Trophoblast cell (in vitro differentiated cells and primary cell): ENCODE data around the gene FHIT.

Experiments
- DNase-seq, 2 donors: peaks; one replicate each; pipeline ENCODE4 v3.0.0-alpha.2; 2016
- H2AFZ ChIP-seq: 2 replicates; pipeline ENCODE4 v1.6.1; 2013; ENCODE audit warnings: low read length, moderate library complexity, mild to moderate bottlenecking; ENCODE audit not compliant: insufficient read depth, poor library complexity
- H2AK5ac ChIP-seq: 2 replicates; pipeline ENCODE4 v1.6.1; 2013; ENCODE audit warnings: mild to moderate bottlenecking, low read length
- H2BK120ac ChIP-seq: 2 replicates; pipeline ENCODE4 v1.6.1; 2013; ENCODE audit warnings: low read length, mild to moderate bottlenecking, moderate library complexity; ENCODE audit not compliant: insufficient read depth, poor library complexity
- H2BK12ac ChIP-seq: 2 replicates; pipeline ENCODE4 v1.6.1; 2013; ENCODE audit warnings: mild to moderate bottlenecking, low read length, moderate library complexity
- H2BK5ac ChIP-seq: 2 replicates; pipeline ENCODE4 v1.6.1; 2013; ENCODE audit warnings: low read length, low read depth, moderate library complexity, mild to moderate bottlenecking; ENCODE audit not compliant: poor library complexity
- H3K14ac ChIP-seq: 2 replicates; pipeline ENCODE4 v1.6.1; 2013; ENCODE audit warnings: mild to moderate bottlenecking, low read length
- H3K18ac ChIP-seq: 2 replicates; pipeline ENCODE4 v1.6.1; 2013; ENCODE audit warnings: mild to moderate bottlenecking, low read length
- H3K23ac ChIP-seq: 2 replicates; pipeline ENCODE4 v1.6.1; 2013; ENCODE audit warnings: low read length
- H3K27ac ChIP-seq: 2 replicates; pipeline ENCODE4 v1.5.1; 2013; ENCODE audit warnings: low read depth, mild to moderate bottlenecking, inconsistent platforms, low read length, moderate library complexity
- H3K27me3 ChIP-seq: 2 replicates; pipeline ENCODE4 v1.6.1; 2013; ENCODE audit warnings: inconsistent platforms, mild to moderate bottlenecking, low read length, moderate library complexity; ENCODE audit not compliant: insufficient read depth
- H3K36me3 ChIP-seq, 2 experiments: 1 replicate in 1 of 2; 2 replicates in 1 of 2; pipeline ENCODE4 v1.6.1; 2013; ENCODE audit warnings: low read length in 2 of 2, mild to moderate bottlenecking in 2 of 2, moderate library complexity in 1 of 2; ENCODE audit not compliant: insufficient read depth in 2 of 2, control insufficient read depth in 1 of 2
- H3K4ac ChIP-seq: 2 replicates; pipeline ENCODE4 v1.6.1; 2013; ENCODE audit warnings: low read depth, mild to moderate bottlenecking, low read length, moderate library complexity
- H3K4me1 ChIP-seq, 2 experiments: 1 replicate in 1 of 2; 2 replicates in 1 of 2; pipeline ENCODE4 v1.6.1; 2013; ENCODE audit warnings: low read length in 2 of 2, mild to moderate bottlenecking in 2 of 2, moderate library complexity in 1 of 2; ENCODE audit not compliant: insufficient read depth in 2 of 2, control insufficient read depth in 1 of 2
- H3K4me2 ChIP-seq: 2 replicates; pipeline ENCODE4 v1.6.1; 2013; ENCODE audit warnings: inconsistent platforms, mild to moderate bottlenecking, low read length, moderate library complexity
- H3K4me3 ChIP-seq: 2 replicates; pipeline ENCODE4 v1.5.1; 2013; ENCODE audit warnings: mild to moderate bottlenecking, low read depth, low read length, inconsistent platforms
- H3K79me1 ChIP-seq: one replicate; pipeline ENCODE4 v1.6.1; 2013; ENCODE audit warnings: low read length
- H3K79me2 ChIP-seq: 2 replicates; pipeline ENCODE4 v1.6.1; 2013; ENCODE audit warnings: low read length, mild to moderate bottlenecking; ENCODE audit not compliant: control insufficient read depth, insufficient read depth, poor library complexity
- H3K9ac ChIP-seq: 2 replicates; pipeline ENCODE4 v1.6.1; 2013; ENCODE audit warnings: mild to moderate bottlenecking, low read length
- H3K9me3 ChIP-seq: 2 replicates; pipeline ENCODE4 v1.6.1; 2013; ENCODE audit warnings: low read depth, mild to moderate bottlenecking, control low read depth, inconsistent platforms, low read length; ENCODE audit not compliant: insufficient read depth
- H4K12ac ChIP-seq: 2 replicates; pipeline ENCODE4 v1.6.1; 2013; ENCODE audit warnings: low read depth, mild to moderate bottlenecking, low read length, moderate library complexity
- H4K8ac ChIP-seq: 2 replicates; pipeline ENCODE4 v1.6.1; 2013; ENCODE audit warnings: low read depth, mild to moderate bottlenecking, low read length, moderate library complexity
- H4K91ac ChIP-seq: one replicate; pipeline ENCODE4 v1.6.1; 2013; ENCODE audit warnings: low read depth, mild to moderate bottlenecking, low read length, moderate library complexity
- WGBS: extraction: QIAGEN DNeasy Blood & Tissue Kit; methylation state at CpG from one replicate; pipeline ENCODE4 v1.1.7; 2013; ENCODE audit warnings: missing lambda C conversion rate; ENCODE audit not compliant: insufficient read length, insufficient coverage; ENCODE audit errors: extremely low coverage; 5-methylcytosine and 5-hydroxymethylcytosine counted together

FHIT gene

GRCh38 chr3:61065451-61066011 lies 185.7 kb downstream of the FHIT start:
- H3K36me3 ChIP-seq = no peaks in the 10 kb centered on the region
- H3K27ac ChIP-seq = no peak overlapping the region
- no peak overlapping the region for H2BK120ac ChIP-seq
- no peak overlapping the region for H4K8ac ChIP-seq
- no peak overlapping the region for H3K18ac ChIP-seq
- WGBS = no CpG with 5 or more reads among the region's 3 CpGs
- no peak overlapping the region for H3K14ac ChIP-seq
- no peak overlapping the region for H2BK5ac ChIP-seq
- H3K27me3 ChIP-seq = no peaks in the 10 kb centered on the region
- no peak overlapping the region for H2AFZ ChIP-seq
- DNase-seq = no peak
- no peak overlapping the region for H3K4ac ChIP-seq
- no peak overlapping the region for H4K12ac ChIP-seq
- no peak overlapping the region for H2AK5ac ChIP-seq
- no peak overlapping the region for H2BK12ac ChIP-seq
- H4K91ac ChIP-seq = no peak overlapping the region
- H3K79me1 ChIP-seq = no peaks in the 10 kb centered on the region
- no peak overlapping the region for H3K4me2 ChIP-seq
- H3K9ac ChIP-seq = no peak overlapping the region
- H3K9me3 ChIP-seq = no peaks in the 10 kb centered on the region
- H3K4me1 ChIP-seq = no peaks in the 10 kb centered on the region
- no peak overlapping the region for H3K4me3 ChIP-seq
- no peaks in the 10 kb centered on the region for H3K79me2 ChIP-seq
- no peak overlapping the region for H3K23ac ChIP-seq

DNA sequence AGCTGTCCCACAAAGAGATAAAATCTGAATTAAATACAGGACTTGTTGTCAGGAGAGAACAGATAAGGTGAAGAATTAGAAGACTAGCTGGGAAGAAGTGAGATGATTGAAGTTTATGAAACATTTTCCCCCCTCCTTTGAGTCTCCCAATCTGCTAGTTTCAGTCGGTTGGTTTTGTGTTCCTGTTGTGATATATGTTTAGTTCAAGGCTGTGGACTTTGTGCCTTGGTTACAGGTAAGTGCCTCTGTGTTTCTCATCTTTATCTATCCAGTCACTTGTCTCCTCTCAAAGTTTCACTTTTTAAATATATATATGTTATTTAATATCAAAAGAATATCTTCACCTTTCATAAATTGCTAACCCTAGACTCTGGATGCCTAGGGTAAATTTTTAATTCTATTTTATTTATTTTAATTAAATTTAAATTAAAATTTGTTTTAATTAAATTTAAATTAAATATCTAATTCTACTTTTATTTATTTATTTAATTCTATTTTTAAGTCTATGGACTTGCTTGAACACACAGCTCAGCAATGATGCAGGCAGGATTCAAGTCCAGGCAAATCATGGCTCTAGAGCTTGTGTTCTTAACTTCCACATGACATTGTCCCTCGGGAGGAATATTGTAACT lies 190.0 kb downstream of the FHIT start:
- Histone ChIP-seq H3K4me1 (no peaks in the 10 kb centered on the region), H2AFZ (no peak overlapping the region), H3K79me1 (no peaks in the 10 kb centered on the region), H3K79me2 (no peaks in the 10 kb centered on the region), H4K8ac (no peak overlapping the region), H3K23ac (no peak overlapping the region), H3K9ac (no peak overlapping the region), H3K4me2 (no peak overlapping the region), H4K12ac (no peak overlapping the region), H3K27ac (no peak overlapping the region), H4K91ac (no peak overlapping the region), H2BK12ac (no peak overlapping the region), H2BK5ac (no peak overlapping the region), H3K4me3 (no peak overlapping the region), H3K14ac (no peak overlapping the region), H3K4ac (no peak overlapping the region), H2AK5ac (no peak overlapping the region), H2BK120ac (no peak overlapping the region), H3K9me3 (peaks cover 1% of the 10 kb centered on the region), H3K27me3 (no peaks in the 10 kb centered on the region), H3K36me3 (no peaks in the 10 kb centered on the region), H3K18ac (no peak overlapping the region)
- DNase-seq = no peak
- WGBS = no CpG with 5 or more reads among the region's 2 CpGs

DNA sequence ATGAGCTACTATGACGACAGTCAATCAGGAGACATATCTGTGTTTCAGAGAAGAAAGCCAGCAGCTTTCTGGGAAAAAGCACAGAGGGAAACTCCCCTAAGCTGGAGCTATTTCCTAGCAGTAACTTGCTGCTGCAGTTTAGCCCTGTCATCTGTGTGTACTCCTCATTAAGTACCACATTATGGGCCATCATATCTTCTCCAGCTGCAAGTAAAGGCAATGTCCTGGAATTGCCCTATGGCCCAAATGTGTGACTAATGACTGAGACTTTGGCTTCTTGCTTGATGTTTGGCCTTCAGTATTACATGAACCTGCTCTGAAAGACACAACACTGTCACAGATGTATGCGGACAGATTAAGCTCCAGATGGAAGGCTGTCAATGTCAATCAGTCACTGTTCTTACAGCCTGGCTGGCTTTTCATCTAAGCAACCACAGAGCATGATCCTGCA lies 190.8 kb downstream of the FHIT start:
- Histone ChIP-seq H3K14ac (no peak overlapping the region), H3K18ac (no peak overlapping the region), H3K79me1 (no peaks in the 10 kb centered on the region), H3K9ac (no peak overlapping the region), H3K4ac (no peak overlapping the region), H3K27me3 (no peaks in the 10 kb centered on the region), H4K8ac (no peak overlapping the region), H3K4me1 (no peaks in the 10 kb centered on the region), H3K36me3 (no peaks in the 10 kb centered on the region), H3K9me3 (peaks cover 1% of the 10 kb centered on the region), H2AK5ac (no peak overlapping the region), H2BK5ac (no peak overlapping the region), H3K4me3 (no peak overlapping the region), H4K12ac (no peak overlapping the region), H3K27ac (no peak overlapping the region), H3K79me2 (no peaks in the 10 kb centered on the region), H3K23ac (no peak overlapping the region), H3K4me2 (no peak overlapping the region), H2BK12ac (no peak overlapping the region), H2AFZ (no peak overlapping the region), H4K91ac (no peak overlapping the region), H2BK120ac (no peak overlapping the region)
- peak in 1 of 2 donors; percentile 26 for DNase-seq
- no CpG with 5 or more reads among the region's 2 CpGs for WGBS

GRCh38 chr3:61058836-61059235 lies 192.4 kb downstream of the FHIT start:
- H2BK12ac ChIP-seq = no peak overlapping the region
- no peaks in the 10 kb centered on the region for H3K4me1 ChIP-seq
- no peak overlapping the region for H4K12ac ChIP-seq
- H2BK5ac ChIP-seq = no peak overlapping the region
- no peak overlapping the region for H3K14ac ChIP-seq
- H3K79me1 ChIP-seq = no peaks in the 10 kb centered on the region
- no peak overlapping the region for H3K18ac ChIP-seq
- H3K23ac ChIP-seq = no peak overlapping the region
- H4K91ac ChIP-seq = no peak overlapping the region
- no peak for DNase-seq
- H2BK120ac ChIP-seq = no peak overlapping the region
- H2AK5ac ChIP-seq = no peak overlapping the region
- H4K8ac ChIP-seq = no peak overlapping the region
- no peaks in the 10 kb centered on the region for H3K36me3 ChIP-seq
- H3K4me3 ChIP-seq = no peak overlapping the region
- no peak overlapping the region for H2AFZ ChIP-seq
- H3K9ac ChIP-seq = no peak overlapping the region
- H3K4ac ChIP-seq = no peak overlapping the region
- no peak overlapping the region for H3K4me2 ChIP-seq
- H3K27me3 ChIP-seq = no peaks in the 10 kb centered on the region
- no peaks in the 10 kb centered on the region for H3K79me2 ChIP-seq
- no peak overlapping the region for H3K27ac ChIP-seq
- peaks cover 1% of the 10 kb centered on the region for H3K9me3 ChIP-seq
- no CpG with 5 or more reads among the region's 2 CpGs for WGBS
